NT2/D1 (cell line): ENCODE measurements around the gene TENT4B.

Experiments
- DNase-seq: peaks from one replicate; pipeline ENCODE4 v3.0.0-alpha.2; 2011; ENCODE audit warnings: low read depth, low spot score
- H3K27me3 ChIP-seq: 2 replicates; pipeline ENCODE4 v1.6.0; 2011; ENCODE audit warnings: mild to moderate bottlenecking; ENCODE audit not compliant: insufficient read length, insufficient read depth
- H3K36me3 ChIP-seq: 2 replicates; pipeline ENCODE4 v1.6.1; 2011; ENCODE audit warnings: mild to moderate bottlenecking, low read length, mixed read lengths; ENCODE audit not compliant: insufficient read depth, insufficient read length
- H3K4me1 ChIP-seq: 2 replicates; pipeline ENCODE4 v1.5.1; 2011; ENCODE audit not compliant: insufficient read depth, insufficient read length
- H3K4me3 ChIP-seq: 2 replicates; pipeline ENCODE4 v1.5.1; 2011; ENCODE audit warnings: low read depth; ENCODE audit not compliant: insufficient read length
- H3K9ac ChIP-seq: 2 replicates; pipeline ENCODE4 v1.6.0; 2011; ENCODE audit warnings: low read depth; ENCODE audit not compliant: insufficient read length
- H3K9me3 ChIP-seq: 2 replicates; pipeline ENCODE4 v1.5.1; 2011; ENCODE audit warnings: mild to moderate bottlenecking, low read length; ENCODE audit not compliant: insufficient read depth
- SUZ12 ChIP-seq: IDR thresholded peaks from 2 replicates; pipeline ENCODE4 v1.6.1; 2011; ENCODE audit not compliant: insufficient read length, insufficient read depth; ENCODE audit errors: extremely low read depth
- YY1 ChIP-seq: IDR thresholded peaks from 2 replicates; pipeline ENCODE4 v1.6.1; 2011; ENCODE audit not compliant: insufficient read length, insufficient read depth
- ZNF274 ChIP-seq: IDR thresholded peaks from 2 replicates; pipeline ENCODE4 v1.6.1; 2011; ENCODE audit warnings: mild to moderate bottlenecking, low read depth, low read length

TENT4B gene

DNA sequence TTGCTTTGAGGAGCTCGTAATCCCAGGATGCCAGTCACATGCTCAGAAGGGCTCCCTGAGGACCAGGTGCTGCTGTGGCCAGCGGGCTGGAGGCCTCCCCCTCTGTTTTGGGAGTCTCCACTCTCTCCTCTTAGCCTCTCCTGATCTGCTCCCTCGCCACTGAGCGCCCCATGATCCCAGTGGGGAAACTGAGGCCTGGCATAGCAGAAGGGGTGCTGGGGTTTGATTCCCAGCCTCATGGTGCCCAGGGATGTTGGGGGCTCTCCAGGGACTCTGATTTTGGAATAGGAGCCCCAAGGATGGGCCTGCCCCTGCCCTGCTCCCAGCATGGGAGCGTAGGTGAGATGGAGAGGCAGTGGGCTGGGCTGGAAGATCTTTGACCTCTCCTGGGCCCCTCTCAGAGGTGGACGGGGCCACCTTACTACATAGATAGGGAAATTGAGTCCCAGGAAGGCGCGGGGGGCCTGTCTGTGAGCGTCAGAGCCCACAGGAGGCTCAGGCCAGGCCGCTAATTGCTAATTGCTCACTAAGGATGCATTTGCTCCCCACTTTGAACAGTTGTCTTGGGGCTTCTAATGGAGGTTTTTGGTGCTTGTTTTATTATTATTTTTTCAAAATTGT is 112.7 kb downstream of the TENT4B start:
- Histone ChIP-seq H3K27me3 (no peaks in the 10 kb centered on the region), H3K4me3 (no peak overlapping the region), H3K36me3 (peaks cover 15% of the 10 kb centered on the region), H3K9me3 (no peaks in the 10 kb centered on the region), H3K9ac (peak overlapping the region; percentile 71), H3K4me1 (peaks cover 15% of the 10 kb centered on the region)
- TF ChIP-seq SUZ12 (no peak), YY1 (no peak), ZNF274 (no peak)
- DNase-seq, result no peak

DNA sequence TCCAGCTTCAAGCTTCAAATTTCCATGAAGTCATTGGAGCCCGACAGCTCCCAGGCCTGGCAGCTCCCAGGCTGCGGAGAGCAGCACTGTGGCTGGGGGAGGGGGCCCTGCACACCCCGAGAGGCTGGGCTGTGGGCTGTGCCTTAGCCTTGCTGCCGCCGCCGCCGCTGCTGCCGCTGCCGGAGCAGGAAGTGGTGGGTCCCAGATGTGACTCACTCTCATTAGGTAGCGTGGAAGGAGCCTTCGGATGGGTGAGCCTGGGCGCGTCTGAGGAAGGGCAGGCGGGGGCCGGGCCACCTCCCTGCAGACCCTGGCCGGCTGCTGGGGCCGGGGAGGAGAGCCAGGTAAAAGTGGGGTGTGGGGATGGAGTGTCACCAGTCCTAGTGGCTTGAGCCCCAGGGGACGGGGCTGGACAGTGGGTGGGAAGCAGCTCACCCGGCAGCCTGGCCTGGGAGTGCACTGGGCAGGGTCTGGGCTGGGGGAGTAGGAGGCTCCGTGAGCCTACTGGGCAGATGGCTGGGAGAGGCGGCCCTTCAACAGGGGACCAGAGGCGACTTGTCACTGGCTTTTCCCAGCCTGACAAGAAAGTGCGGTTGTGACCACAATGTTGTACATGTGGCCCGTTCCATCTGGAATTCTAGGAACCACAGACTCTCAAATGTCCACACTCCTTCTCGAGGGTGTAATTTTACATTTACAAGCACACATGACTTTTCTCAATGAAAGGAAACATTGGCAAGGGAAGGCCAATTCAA is 113.4 kb downstream of the TENT4B start, which contains the start of gene ADCY7:
Gene ADCY7 (plus strand): TSS at position 215 of the 755 bp plus-strand sequence. CDS start 21,629 bp downstream, outside the sequence.
- H3K4me3 ChIP-seq, result no peak within 1 kb of the TSS
- H3K9ac ChIP-seq, result peak within 1 kb of the TSS; percentile 71
- DNase-seq, result peak; percentile 47
- no peaks in the 10 kb centered on the region for H3K9me3 ChIP-seq
- peaks cover 15% of the 10 kb centered on the region for H3K4me1 ChIP-seq
- peaks cover 16% of the 10 kb centered on the region for H3K36me3 ChIP-seq
- TF ChIP-seq SUZ12 (no peak), YY1 (no peak), ZNF274 (no peak)
- H3K27me3 ChIP-seq, result no peaks in the 10 kb centered on the region

DNA sequence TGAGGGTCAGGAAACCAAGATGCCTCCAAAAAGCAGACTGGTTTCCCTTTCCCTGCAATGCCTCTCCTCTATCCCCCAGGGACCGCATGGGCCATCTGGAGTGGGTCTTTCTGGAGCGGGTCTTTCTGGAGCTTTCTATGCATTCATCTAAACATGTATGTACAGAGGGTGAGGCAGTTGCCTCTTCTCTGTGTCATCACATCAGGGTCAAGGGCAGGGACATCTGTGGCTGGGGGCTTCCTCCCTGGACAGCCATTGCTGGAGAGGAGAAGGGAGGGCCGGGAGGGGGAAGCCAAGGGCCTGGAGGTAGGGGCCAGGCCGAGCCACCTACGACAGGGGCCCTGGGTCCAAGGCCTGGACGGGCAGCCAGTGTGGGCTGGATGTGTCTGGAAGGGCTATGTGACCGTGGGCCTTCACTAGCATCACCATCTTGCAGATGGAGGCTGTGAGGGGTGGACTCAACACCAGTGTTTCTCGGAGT is 114.1 kb downstream of the TENT4B start:
- TF ChIP-seq SUZ12 (no peak), ZNF274 (no peak), YY1 (no peak)
- H3K27me3 ChIP-seq, result no peaks in the 10 kb centered on the region
- no peaks in the 10 kb centered on the region for H3K9me3 ChIP-seq
- no peak overlapping the region for H3K9ac ChIP-seq
- peaks cover 17% of the 10 kb centered on the region for H3K4me1 ChIP-seq
- H3K36me3 ChIP-seq, result peaks cover 18% of the 10 kb centered on the region
- DNase-seq, result no peak
- H3K4me3 ChIP-seq, result no peak overlapping the region

DNA sequence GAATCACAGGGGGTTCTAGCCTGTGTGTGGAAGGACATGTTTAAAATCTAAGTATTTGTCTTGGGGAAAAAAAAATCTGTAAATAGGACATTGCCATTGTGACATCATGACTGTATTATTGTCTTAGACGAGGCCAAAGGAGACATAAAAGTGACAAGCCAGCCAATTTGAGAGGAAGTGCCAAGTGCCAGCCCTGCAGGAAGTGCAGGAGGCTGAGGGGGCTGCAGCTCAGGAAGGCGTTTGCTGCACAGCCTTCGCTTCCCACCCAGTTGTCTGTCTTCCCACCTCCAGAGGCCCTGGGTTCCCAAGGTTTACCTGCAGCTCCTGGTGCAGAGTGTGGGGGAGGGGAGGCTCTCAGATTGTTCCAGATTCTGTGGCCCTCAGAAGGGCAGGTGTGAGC is 114.5 kb downstream of the TENT4B start:
- no peaks in the 10 kb centered on the region for H3K27me3 ChIP-seq
- no peak for DNase-seq
- H3K4me1 ChIP-seq, result peaks cover 21% of the 10 kb centered on the region
- no peak overlapping the region for H3K9ac ChIP-seq
- H3K4me3 ChIP-seq, result no peak overlapping the region
- H3K9me3 ChIP-seq, result no peaks in the 10 kb centered on the region
- H3K36me3 ChIP-seq, result peaks cover 21% of the 10 kb centered on the region
- TF ChIP-seq YY1, result no peak
- no peak for TF ChIP-seq ZNF274
- TF ChIP-seq SUZ12, result no peak

DNA sequence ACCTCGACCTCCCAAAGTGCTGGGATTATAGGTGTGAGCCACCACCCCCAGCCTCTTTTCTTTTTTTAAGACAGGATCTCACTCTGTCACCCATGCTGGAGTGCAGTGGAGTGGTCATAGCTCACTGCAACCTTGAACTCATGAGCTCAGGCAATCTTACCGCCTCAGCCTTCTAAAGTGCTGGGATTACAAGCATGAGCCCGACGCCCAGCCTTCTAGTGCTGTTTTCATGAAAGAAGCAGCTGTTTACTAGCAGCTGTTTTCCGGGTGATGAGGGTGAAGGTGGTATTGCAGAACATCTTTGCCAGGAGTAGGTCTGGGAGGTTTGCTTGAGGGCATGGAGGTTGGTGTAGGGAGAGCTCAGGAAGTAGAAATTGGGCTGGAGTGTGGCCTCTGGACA is 115.2 kb downstream of the TENT4B start:
- no peak overlapping the region for H3K9ac ChIP-seq
- TF ChIP-seq YY1 (no peak), ZNF274 (no peak), SUZ12 (no peak)
- no peak for DNase-seq

DNA sequence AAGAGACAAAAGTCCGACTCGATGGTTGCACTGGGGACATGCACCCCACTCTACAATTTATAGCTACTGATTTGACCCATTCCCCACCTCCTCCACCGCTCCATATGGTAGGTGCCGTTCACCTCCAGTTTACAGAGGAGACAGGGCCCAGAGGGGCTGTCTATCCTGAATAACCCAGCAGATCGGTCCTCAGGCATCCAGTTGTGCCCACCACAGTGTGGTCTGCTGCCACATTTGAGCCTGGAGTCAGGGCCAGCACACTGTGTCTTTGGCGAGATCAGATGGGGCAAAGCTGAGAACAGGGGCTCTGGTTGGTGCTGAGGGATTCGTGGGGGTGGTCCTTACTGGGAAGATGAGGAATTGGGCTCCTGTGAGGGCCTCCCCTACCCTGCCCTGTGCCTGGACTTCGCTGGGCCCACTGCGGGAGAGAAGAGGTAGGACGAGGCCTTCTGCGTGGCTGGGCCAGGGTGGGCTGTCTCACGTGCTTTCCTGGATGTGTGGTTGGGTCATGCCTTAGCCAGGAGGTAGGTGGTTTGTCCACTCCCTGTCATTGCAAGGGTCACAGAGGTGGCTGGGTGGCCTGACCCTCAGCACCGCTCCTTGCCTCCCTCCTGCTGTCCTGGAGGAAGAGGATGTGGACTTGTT is 116.1 kb downstream of the TENT4B start:
- no peaks in the 10 kb centered on the region for H3K27me3 ChIP-seq
- H3K9ac ChIP-seq, result peak overlapping the region; percentile 17
- peaks cover 26% of the 10 kb centered on the region for H3K36me3 ChIP-seq
- H3K9me3 ChIP-seq, result no peaks in the 10 kb centered on the region
- no peak for DNase-seq
- TF ChIP-seq YY1 (no peak), ZNF274 (no peak), SUZ12 (no peak)
- peaks cover 34% of the 10 kb centered on the region for H3K4me1 ChIP-seq
- no peak overlapping the region for H3K4me3 ChIP-seq

More for the DNA sequence above, 115.2 kb downstream of the TENT4B start:
- Histone ChIP-seq H3K36me3 (peaks cover 23% of the 10 kb centered on the region), H3K9me3 (no peaks in the 10 kb centered on the region), H3K27me3 (no peaks in the 10 kb centered on the region), H3K4me3 (no peak overlapping the region), H3K4me1 (peaks cover 26% of the 10 kb centered on the region)
